Activated effector memory CD4-positive, alpha-beta T cell treated with anti-CD3 and anti-CD28 coated beads, Interleukin-2, amount 50 U/mL, for 16 hours (primary cell): ENCODE data around the gene ELP5.
A peak's percentile ranks its signal among the peaks of the same experiment; 100 is the strongest.

Source experiments
- DNase-seq: peaks from one replicate; pipeline ENCODE4 v3.0.0-alpha.2; 2020

Gene ELP5

GRCh38 chr17:7252176-7253043 is at the start of gene ELP5:
Gene ELP5 (plus strand): TSS chr17:7252215. CDS start chr17:7252551, 336 bp downstream.
- DNase-seq = peak; percentile 95

GRCh38 chr17:7203391-7203790 is 48.6 kb upstream of the ELP5 start:
- DNase-seq = no peak

GRCh38 chr17:7204336-7204735 is 47.7 kb upstream of the ELP5 start:
- DNase-seq = no peak

DNA sequence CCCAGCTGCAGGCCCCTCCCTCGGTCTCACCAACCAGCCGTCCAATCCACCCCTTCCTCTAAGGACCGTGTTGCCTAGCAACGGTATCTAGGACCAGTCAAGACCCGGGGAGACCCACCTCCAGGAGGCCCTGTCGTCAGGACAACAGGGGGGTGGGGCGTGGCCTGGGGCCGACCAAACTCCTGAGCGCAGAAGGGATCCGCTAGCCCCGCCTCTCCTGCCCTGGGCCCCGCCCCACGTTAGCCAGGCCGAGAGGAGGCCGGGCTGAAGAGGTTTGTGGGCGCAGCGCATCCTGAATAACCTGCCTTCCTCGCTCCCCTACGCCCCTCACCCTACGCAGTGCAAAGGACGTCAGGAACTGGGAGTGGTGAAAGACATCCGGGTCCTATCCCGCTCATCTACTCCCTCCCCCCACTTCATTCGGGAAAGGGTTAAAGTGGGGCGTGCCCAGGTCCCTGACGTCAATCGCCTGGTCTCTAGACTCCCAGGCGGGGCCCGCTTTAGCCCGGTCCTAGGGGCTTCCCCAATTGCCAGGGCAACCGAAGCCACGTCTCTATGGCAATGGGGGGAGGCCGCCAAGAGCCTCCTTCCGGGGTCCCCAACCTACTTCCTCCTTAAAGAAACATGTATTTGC is 47.1 kb upstream of the ELP5 start:
- DNase-seq = peak; percentile 97

DNA sequence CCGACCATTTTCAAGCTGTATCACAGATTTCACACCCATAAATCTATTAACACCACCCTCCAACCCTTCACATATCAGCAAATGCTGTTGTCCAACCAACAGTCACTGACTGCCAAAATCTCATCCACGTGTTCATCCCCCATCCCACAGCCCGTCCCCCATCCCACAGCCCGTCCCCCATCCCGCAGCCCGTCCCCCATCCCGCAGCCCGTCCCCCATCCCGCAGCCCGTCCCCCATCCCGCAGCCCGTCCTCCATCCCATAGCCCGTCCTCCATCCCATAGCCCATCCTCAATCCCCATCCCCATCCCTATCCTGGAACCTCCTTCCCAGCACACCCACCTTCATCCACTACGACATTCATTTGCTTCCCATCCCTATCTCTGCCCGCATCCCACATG is 46.5 kb upstream of the ELP5 start:
- DNase-seq = no peak

GRCh38 chr17:7207120-7208001 is 44.7 kb upstream of the ELP5 start:
- no peak for DNase-seq

DNA sequence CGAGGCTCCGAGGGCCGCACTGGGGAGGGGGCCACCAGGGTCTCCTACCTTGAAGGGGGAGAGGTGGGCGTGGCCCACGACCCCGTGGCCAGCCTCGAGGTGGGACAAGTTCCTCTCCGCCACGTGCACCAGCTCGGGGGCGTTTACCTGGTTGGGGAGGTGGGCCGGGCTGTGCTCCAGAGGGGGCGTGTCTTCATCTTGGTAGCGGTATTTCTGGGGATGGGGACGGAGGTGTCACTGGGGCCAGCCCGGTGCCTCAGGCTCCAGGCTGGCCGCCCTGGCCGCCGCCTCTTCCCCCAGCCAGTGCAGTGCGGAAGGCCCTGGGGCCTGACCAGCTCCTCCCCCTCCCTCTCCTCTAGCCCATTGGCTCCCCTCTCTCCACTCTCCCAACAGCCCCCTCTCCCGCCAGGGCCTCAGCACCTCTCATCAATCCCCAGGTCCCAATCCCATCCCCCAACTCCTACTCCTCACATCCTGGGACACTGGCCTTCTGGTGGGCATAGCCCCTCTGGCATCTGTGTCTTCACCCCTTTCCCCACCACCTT is 43.9 kb upstream of the ELP5 start:
- DNase-seq = no peak

DNA sequence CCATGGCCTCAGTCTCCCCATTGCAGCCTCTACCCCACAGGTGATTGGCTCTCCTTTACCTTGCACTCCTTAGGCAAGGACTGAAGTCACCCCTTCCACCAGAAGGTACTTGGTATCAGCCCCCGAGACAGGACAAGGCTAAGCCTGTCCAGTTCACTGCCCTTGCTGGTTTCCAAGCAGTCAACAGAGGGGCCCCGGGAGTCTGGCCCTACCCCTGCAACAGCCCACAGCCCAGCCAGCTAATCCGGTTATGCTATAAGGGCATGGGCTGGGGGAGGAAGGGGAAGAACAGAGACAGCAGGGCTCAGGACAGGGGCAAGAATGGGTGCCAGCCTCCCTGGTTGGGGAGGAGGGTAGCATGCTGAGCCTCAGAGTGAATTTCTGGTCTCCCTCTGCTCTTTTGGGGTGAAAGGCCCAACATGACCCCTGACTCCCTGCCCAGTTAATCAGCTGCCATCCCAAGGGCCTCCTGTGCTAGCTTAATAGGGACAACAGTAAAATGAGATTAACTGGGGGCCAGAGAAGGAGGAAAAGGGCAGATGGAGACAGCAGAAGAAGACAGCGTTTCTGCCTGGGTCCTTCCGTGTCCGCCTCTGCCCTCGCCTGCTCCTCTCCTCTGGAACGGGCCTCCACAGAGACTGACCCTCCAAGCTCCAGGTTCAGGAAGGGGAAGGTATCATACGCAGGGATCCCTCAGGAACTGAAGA is 43.1 kb upstream of the ELP5 start:
- no peak for DNase-seq

GRCh38 chr17:7211491-7212273 is 40.3 kb upstream of the ELP5 start:
- DNase-seq = no peak

- peak; percentile 88 for DNase-seq
Measured at GRCh38 chr17:7213895-7214299, 38.1 kb upstream of the ELP5 start.

GRCh38 chr17:7214300-7215135 is 37.5 kb upstream of the ELP5 start:
- peak; percentile 99 for DNase-seq

- DNase-seq = no peak
Measured at GRCh38 chr17:7215136-7215638, 36.8 kb upstream of the ELP5 start.

DNA sequence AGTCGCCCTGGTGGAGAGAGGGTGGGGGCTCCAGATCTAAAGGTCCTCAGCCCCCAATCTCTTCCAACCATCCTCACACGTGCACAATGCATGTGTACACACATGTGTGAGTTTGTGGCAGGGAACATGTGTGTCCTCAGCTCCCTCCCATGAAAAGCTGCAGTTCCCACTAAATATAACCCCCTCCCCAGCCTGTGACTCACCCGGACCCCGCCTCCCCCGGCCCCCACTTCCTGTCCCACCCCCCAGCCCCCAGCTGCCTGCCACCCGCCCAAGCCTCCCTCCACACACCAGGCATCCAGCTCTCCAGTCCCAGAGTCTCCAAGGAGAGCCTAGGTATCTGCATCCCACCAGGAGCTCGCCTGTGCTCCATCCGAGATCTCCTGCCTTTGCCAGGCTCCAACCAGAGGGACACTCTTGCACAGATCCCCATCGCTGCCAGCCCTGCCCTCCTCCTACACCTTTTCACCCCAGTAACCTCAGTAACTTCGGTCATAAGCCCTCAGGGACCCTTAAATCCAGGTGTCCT is 36.3 kb upstream of the ELP5 start:
- no peak for DNase-seq

GRCh38 chr17:7216242-7217112 is 35.5 kb upstream of the ELP5 start:
- no peak for DNase-seq

GRCh38 chr17:7217113-7217987 is 34.7 kb upstream of the ELP5 start:
- DNase-seq = no peak

DNA sequence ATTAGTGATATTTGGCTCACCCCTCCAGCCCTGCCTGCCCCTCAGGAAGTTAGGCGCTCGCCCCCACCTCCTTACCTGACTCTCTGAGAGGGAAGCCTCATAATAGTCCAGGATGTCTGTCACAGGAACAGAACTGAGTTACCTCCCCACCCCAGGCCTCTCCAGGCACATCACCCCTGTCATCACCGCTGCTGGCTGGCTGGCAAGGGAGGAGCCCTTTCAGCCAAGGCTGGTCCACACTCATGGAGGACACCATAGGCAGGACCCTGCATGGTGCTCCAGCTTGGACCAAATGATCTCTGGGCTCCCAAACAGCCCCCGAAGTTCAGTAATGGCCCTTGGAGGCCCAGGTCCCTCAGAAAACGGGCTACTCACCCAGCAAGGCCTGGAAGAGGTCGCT is 33.8 kb upstream of the ELP5 start:
- no peak for DNase-seq

DNA sequence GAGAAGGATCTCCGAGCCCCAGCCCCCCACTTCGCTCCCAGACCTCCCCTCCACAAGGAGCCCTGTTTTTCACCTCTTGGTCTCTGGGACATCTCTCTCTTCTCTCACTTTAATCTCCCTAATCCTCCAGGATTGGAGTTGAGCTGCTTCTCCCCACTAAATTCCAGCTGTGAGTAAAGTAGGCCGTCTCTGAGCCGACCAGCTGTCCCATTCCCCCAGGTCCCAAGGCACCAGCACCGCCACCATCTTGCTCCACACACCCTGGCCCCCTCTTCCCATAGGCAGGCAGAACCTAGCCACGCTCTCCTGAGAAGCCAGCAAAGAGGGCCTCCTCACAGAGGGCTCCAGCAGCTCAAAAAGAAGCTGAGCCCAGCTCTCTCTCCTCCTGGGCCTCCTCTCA is 33.3 kb upstream of the ELP5 start:
- no peak for DNase-seq

GRCh38 chr17:7219229-7219811 is 32.7 kb upstream of the ELP5 start:
- DNase-seq = no peak
